GM12878 (cell line): Measurements from ENCODE around the gene ARHGEF3. TPM values are rescaled to one million over a fixed set of nuclear protein-coding genes. Genes with fewer than 3 reads are reported as not detected.
A peak's percentile ranks its signal among the peaks of the same experiment; 100 is the strongest.

Source experiments
- ATAC-seq: fragments of 200-7000 bp; cut with Tn5 transposase; 3 replicates; pipeline ENCODE4 v1.9.1; 2020; ENCODE audit warnings: mild to moderate bottlenecking, moderate library complexity
- BruUV-seq: library from RNA; stranded (reverse); fragments of 400-500 nt; replicated peaks from 2 replicates; lab custom pipeline; 2021; lab: Mats Ljungman, UMichigan
- CTCF ChIA-PET: fragments of 300-600 bp; sonication (Branson Sonifier 250); formaldehyde crosslinking; extraction: SDS; loops from one replicate; lab custom pipeline; 2021; ENCODE audit warnings: inconsistent platforms; lab: Yijun Ruan, JAX
- POLR2A ChIA-PET: fragments of 350-600 bp; formaldehyde crosslinking; extraction: SDS; loops from one replicate; lab custom pipeline; 2021; ENCODE audit warnings: inconsistent platforms; lab: Charles Lee
- RAD21 ChIA-PET: fragments of 300-600 bp; sonication (Branson Sonifier 250); formaldehyde crosslinking; loops from one replicate; lab custom pipeline; 2023; ENCODE audit warnings: antibody characterized with exemption; ENCODE audit not compliant: unreplicated experiment; lab: Charles Lee
- SMC1A ChIA-PET: fragments of 300-600 bp; sonication (Branson Sonifier 250); formaldehyde crosslinking; loops from one replicate; lab custom pipeline; 2023; ENCODE audit not compliant: unreplicated experiment, uncharacterized antibody; lab: Charles Lee
- DNase-seq: peaks from one replicate; pipeline ENCODE4 v3.0.0-alpha.2; 2011; ENCODE audit warnings: low read depth, low spot score
- FAIRE-seq: peaks from 3 replicates; lab custom pipeline; 2011; peaks lifted over from hg19 to GRCh38; lab: Jason Lieb, UNC
- H2AFZ ChIP-seq: 2 replicates; pipeline ENCODE4 v1.6.0; 2011; ENCODE audit warnings: low read depth, low read length, control low read depth; ENCODE audit not compliant: control insufficient read depth
- H3K27ac ChIP-seq: 2 replicates; pipeline ENCODE4 v1.5.1; 2011; ENCODE audit warnings: control low read depth; ENCODE audit not compliant: control insufficient read depth, insufficient read depth
- H3K27me3 ChIP-seq, 2 experiments: replicated peaks in 1 of 2; 2 replicates each; pipeline versions ENCODE4 v1.6.0 to v1.6.1; 2011; ENCODE audit warnings: low read length in 1 of 2; ENCODE audit not compliant: control insufficient read depth in 2 of 2, insufficient read depth in 2 of 2
- H3K36me3 ChIP-seq, 2 experiments: 2 replicates each; pipeline ENCODE4 v1.5.1; 2011; ENCODE audit warnings: low read length in 1 of 2; ENCODE audit not compliant: control insufficient read depth in 2 of 2, insufficient read depth in 2 of 2
- H3K4me1 ChIP-seq: 2 replicates; pipeline ENCODE4 v1.6.1; 2011; ENCODE audit warnings: mild to moderate bottlenecking, low read length, moderate library complexity, mixed read lengths; ENCODE audit not compliant: control insufficient read depth, insufficient read depth
- H3K4me2 ChIP-seq: 2 replicates; pipeline ENCODE4 v1.6.0; 2011; ENCODE audit warnings: control low read depth; ENCODE audit not compliant: control insufficient read depth, insufficient read depth
- H3K4me3 ChIP-seq: fragments of 200-600 bp; sonication (generic); 2 replicates; pipeline ENCODE4 v1.5.1; 2016
- H3K79me2 ChIP-seq: 2 replicates; pipeline ENCODE4 v1.6.0; 2011; ENCODE audit warnings: low read length; ENCODE audit not compliant: control insufficient read depth, insufficient read depth
- H3K9ac ChIP-seq: 2 replicates; pipeline ENCODE4 v1.8.0; 2011; ENCODE audit warnings: low read length, control low read depth, mixed read lengths; ENCODE audit not compliant: control insufficient read depth, insufficient read depth
- H3K9me3 ChIP-seq: replicated peaks from 3 replicates; pipeline ENCODE4 v1.5.1; 2011; ENCODE audit warnings: mild to moderate bottlenecking, low read length; ENCODE audit not compliant: control insufficient read depth, insufficient read depth
- H4K20me1 ChIP-seq: 2 replicates; pipeline ENCODE4 v1.6.0; 2011; ENCODE audit not compliant: control insufficient read depth, insufficient read depth
- DPF2 ChIP-seq: fragments of 450-650 bp; IDR thresholded peaks from 2 replicates; pipeline ENCODE4 v1.6.1; 2017; ENCODE audit warnings: mild to moderate bottlenecking
- MTA2 ChIP-seq: fragments of 450-650 bp; IDR thresholded peaks from 2 replicates; pipeline ENCODE4 v1.6.1; 2016; ENCODE audit warnings: low read depth, mild to moderate bottlenecking, moderate library complexity
- PAX5 ChIP-seq: IDR thresholded peaks from 2 replicates; pipeline ENCODE4 v1.6.1; 2011; ENCODE audit warnings: low read depth, low read length, borderline replicate concordance
- RAD51 ChIP-seq: fragments of 450-650 bp; IDR thresholded peaks from 2 replicates; pipeline ENCODE4 v1.6.1; 2016; ENCODE audit warnings: moderate library complexity, mild to moderate bottlenecking, inconsistent platforms
- RUNX3 ChIP-seq: IDR thresholded peaks from 2 replicates; pipeline ENCODE4 v1.6.1; 2012; ENCODE audit warnings: low read length, inconsistent platforms
- ZNF622 ChIP-seq: fragments of 450-650 bp; IDR thresholded peaks from 2 replicates; pipeline ENCODE4 v1.6.1; 2017; ENCODE audit warnings: mild to moderate bottlenecking, inconsistent platforms
- in situ Hi-C: fragments of 300-500 bp; cut with MboI; formaldehyde crosslinking; loops from 9 replicates; pipeline ENCODE4 v1.14.3; 2018; ENCODE audit warnings: mixed read lengths
- intact Hi-C: fragments of 100-400 bp; cut with micrococcal nuclease; formaldehyde crosslinking; loops from one replicate; pipeline ENCODE4 v1.14.2; 2022; ENCODE audit not compliant: unreplicated experiment
- polyA plus RNA-seq, 11 experiments: library from polyadenylated mRNA; depleted of rRNA in 4 of 11; unstranded in 6 of 11; stranded (reverse) in 5 of 11; fragments of >200 nt; fragmentation: Nextera tagmentation in 4 of 11; fragmentation: Illumina TruSeq in 1 of 11; extraction: Ambion mirVana in 4 of 11; extraction: Trizol in 1 of 11; gene quantifications; 1 replicate in 1 of 11; 2 replicates in 10 of 11; pipeline versions ENCODE4 v1.2.1 to v1.2.3, GENCODE V29; 2011 to 2016; ENCODE audit warnings: inconsistent platforms in 2 of 11, missing spikeins in 2 of 11, low read depth in 1 of 11
- total RNA-seq, 4 experiments: library from RNA; depleted of rRNA in 3 of 4; stranded (reverse); fragments of >200 nt in 3 of 4; fragmentation: Illumina TruSeq in 1 of 4; extraction: Trizol in 1 of 4; gene quantifications; 2 replicates each; pipeline versions ENCODE4 v1.2.1 to v1.2.3, GENCODE V29; 2013 to 2021
- TF ChIP-seq, protein P1 (sequence below): IDR thresholded peaks from 2 replicates; pipeline ENCODE4 v1.6.1; 2011; ENCODE audit warnings: mild to moderate bottlenecking, low read depth, low read length, moderate library complexity; ENCODE audit not compliant: insufficient replicate concordance
- TF ChIP-seq, protein P2 (sequence below): fragments of 450-650 bp; IDR thresholded peaks from 2 replicates; pipeline ENCODE4 v1.6.1; 2016; ENCODE audit warnings: mild to moderate bottlenecking
- TF ChIP-seq, protein P3 (sequence below): fragments of 450-650 bp; IDR thresholded peaks from 2 replicates; pipeline ENCODE4 v1.6.1; 2017; ENCODE audit warnings: low read depth, mild to moderate bottlenecking, moderate library complexity

The ARHGEF3 gene
- total and polyA plus RNA-seq, 10 of the 15 experiments (the other 5 are each of a cell fraction or from before 2014, with no cell fraction given), result 21.8 to 78.7 (median 56.2) TPM

DNA sequence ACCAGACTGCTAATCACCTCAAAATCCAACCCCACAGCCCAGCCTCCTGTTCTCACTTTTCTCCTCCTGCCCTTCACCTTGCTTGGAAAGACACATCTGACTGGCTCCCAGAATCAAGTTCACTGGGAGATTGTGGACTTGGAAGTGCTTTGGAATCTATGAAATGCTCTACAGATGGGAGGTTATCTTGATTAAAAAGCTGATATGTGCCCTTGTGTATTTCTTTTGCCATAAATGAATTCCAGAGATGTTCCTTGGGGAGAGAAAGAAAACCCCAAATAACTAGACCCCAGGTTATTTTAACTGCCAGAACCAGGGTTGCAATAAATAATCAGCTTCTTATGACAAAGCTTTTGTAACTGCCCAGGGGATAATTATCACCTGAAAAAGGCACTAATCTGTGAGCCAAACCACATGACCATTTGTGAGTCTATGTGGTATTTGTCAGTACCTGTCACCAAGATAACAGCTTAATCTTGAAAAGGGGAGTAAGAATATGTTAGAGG is 21.7 kb upstream of the ARHGEF3 start:
- ATAC-seq (peak; percentile 69), DNase-seq (no peak), FAIRE-seq (no peak)
- ChIA-PET SMC1A (interaction anchor here (0.7 to 4.2 kb wide), 9 partner anchors 10 to 166 kb away, joined by 3 to 40 read pairs (median 5); partner anchors contain the start of gene ARHGEF3), POLR2A (interaction anchor here (0.6 to 1.8 kb wide), 4 partner anchors 23 to 127 kb away, joined by 3 to 5 read pairs (median 4); no protein-coding TSS in a partner anchor), CTCF (interaction anchor here (0.7 to 5.1 kb wide), 8 partner anchors 8 to 172 kb away, joined by 3 to 28 read pairs (median 6); no protein-coding TSS in a partner anchor), RAD21 (interaction anchor here (0.6 to 3.7 kb wide), 11 partner anchors 9 to 165 kb away, joined by 3 to 27 read pairs (median 3); partner anchors contain the start of gene ARHGEF3)
- intact Hi-C loops, result no loop called here
- H3K9ac ChIP-seq, result no peak overlapping the region
- no peaks in the 10 kb centered on the region; a peak in 1 of 4 replicates for H3K27me3 ChIP-seq
- H3K79me2 ChIP-seq, result no peaks in the 10 kb centered on the region
- H4K20me1 ChIP-seq, result no peaks in the 10 kb centered on the region
- BruUV-seq, result no TSS peak
- no peaks in the 10 kb centered on the region for H3K36me3 ChIP-seq
- no peak overlapping the region for H2AFZ ChIP-seq
- H3K27ac ChIP-seq, result no peak overlapping the region
- H3K9me3 ChIP-seq, result no peaks in the 10 kb centered on the region
- TF ChIP-seq PAX5, result no peak
- TF ChIP-seq MTA2, result peak; percentile 70; the same call in 1 of the 2 replicates
- TF ChIP-seq, protein P1, sequence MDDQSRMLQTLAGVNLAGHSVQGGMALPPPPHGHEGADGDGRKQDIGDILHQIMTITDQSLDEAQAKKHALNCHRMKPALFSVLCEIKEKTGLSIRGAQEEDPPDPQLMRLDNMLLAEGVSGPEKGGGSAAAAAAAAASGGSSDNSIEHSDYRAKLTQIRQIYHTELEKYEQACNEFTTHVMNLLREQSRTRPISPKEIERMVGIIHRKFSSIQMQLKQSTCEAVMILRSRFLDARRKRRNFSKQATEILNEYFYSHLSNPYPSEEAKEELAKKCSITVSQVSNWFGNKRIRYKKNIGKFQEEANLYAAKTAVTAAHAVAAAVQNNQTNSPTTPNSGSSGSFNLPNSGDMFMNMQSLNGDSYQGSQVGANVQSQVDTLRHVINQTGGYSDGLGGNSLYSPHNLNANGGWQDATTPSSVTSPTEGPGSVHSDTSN, result no peak
- peak; percentile 14; the same call in 1 of the 2 replicates for TF ChIP-seq RUNX3
- TF ChIP-seq, protein P2, sequence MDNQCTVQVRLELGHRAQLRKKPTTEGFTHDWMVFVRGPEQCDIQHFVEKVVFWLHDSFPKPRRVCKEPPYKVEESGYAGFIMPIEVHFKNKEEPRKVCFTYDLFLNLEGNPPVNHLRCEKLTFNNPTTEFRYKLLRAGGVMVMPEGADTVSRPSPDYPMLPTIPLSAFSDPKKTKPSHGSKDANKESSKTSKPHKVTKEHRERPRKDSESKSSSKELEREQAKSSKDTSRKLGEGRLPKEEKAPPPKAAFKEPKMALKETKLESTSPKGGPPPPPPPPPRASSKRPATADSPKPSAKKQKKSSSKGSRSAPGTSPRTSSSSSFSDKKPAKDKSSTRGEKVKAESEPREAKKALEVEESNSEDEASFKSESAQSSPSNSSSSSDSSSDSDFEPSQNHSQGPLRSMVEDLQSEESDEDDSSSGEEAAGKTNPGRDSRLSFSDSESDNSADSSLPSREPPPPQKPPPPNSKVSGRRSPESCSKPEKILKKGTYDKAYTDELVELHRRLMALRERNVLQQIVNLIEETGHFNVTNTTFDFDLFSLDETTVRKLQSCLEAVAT, result no peak
- no peak for TF ChIP-seq ZNF622
- TF ChIP-seq DPF2, result no peak
- TF ChIP-seq RAD51, result peak; percentile 55; the same call in 1 of the 2 replicates
- TF ChIP-seq, protein P3, sequence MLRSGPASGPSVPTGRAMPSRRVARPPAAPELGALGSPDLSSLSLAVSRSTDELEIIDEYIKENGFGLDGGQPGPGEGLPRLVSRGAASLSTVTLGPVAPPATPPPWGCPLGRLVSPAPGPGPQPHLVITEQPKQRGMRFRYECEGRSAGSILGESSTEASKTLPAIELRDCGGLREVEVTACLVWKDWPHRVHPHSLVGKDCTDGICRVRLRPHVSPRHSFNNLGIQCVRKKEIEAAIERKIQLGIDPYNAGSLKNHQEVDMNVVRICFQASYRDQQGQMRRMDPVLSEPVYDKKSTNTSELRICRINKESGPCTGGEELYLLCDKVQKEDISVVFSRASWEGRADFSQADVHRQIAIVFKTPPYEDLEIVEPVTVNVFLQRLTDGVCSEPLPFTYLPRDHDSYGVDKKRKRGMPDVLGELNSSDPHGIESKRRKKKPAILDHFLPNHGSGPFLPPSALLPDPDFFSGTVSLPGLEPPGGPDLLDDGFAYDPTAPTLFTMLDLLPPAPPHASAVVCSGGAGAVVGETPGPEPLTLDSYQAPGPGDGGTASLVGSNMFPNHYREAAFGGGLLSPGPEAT, result no peak
- H3K4me3 ChIP-seq, result no peak overlapping the region
- in situ Hi-C loops, result no loop called here
- H3K4me1 ChIP-seq, result peaks cover 6% of the 10 kb centered on the region
- no peak overlapping the region for H3K4me2 ChIP-seq
